Colonic mucosa (tissue), 4 donors: ENCODE results near the gene FAM168A. TPM values are rescaled to one million over a fixed set of nuclear protein-coding genes. Genes with fewer than 3 reads are reported as not detected.

Source experiments
- DNase-seq: peaks from one replicate; pipeline ENCODE4 v3.0.0-alpha.2; 2020
- H3K27ac ChIP-seq: fragments of 200-600 bp; one replicate; pipeline ENCODE4 v1.8.0; 2021
- H3K27me3 ChIP-seq: fragments of 200-600 bp; one replicate; pipeline ENCODE4 v1.8.0; 2021
- H3K36me3 ChIP-seq: fragments of 200-600 bp; one replicate; pipeline ENCODE4 v1.8.0; 2021
- H3K4me1 ChIP-seq: fragments of 200-600 bp; one replicate; pipeline ENCODE4 v1.8.0; 2021; ENCODE audit warnings: mild to moderate bottlenecking
- H3K4me3 ChIP-seq: fragments of 200-600 bp; one replicate; pipeline ENCODE4 v1.8.0; 2021
- H3K9ac ChIP-seq, 2 donors: one replicate each; pipeline ENCODE4 v1.7.0; 2013; ENCODE audit warnings: control low read depth in 2 of 2, low read depth in 2 of 2, low read length in 2 of 2
- H3K9me3 ChIP-seq: fragments of 200-600 bp; one replicate; pipeline ENCODE4 v1.8.0; 2021
- CTCF ChIP-seq: fragments of 200-600 bp; IDR thresholded peaks from one replicate; pipeline ENCODE4 v1.8.0; 2022; ENCODE audit warnings: antibody characterized with exemption, mild to moderate bottlenecking
- intact Hi-C: fragments of 100-400 bp; cut with DNase I; formaldehyde crosslinking; loops from one replicate; pipeline ENCODE4 v1.14.1; 2022
- total RNA-seq, 2 donors: library from RNA; stranded (reverse); fragmentation: NEBNext Ultra II Directional in 1 of 2; extraction: Animal tissue kit (Norgen Biotek cat#: 25700) in 1 of 2; gene quantifications; one replicate each; pipeline ENCODE4 v1.2.1, GENCODE V29; 2021
- donor health status: healthy.
- donor health status: DM: no; HTN: no; CAD: no.
- donor health status: DM: no; HTN: no; CAD: no.

The FAM168A gene
- total RNA-seq, 2 donors from 2014 or later: 16.9 to 21.6 TPM

GRCh38 chr11:73389134-73389525 lies 208.8 kb downstream of the FAM168A start:
- no peaks in the 10 kb centered on the region for H3K9me3 ChIP-seq
- no peak overlapping the region for H3K9ac ChIP-seq
- TF ChIP-seq CTCF: no peak
- H3K27me3 ChIP-seq: no peaks in the 10 kb centered on the region
- H3K4me3 ChIP-seq: no peak overlapping the region
- DNase-seq: no peak
- intact Hi-C loops: no loop called here
- no peak overlapping the region for H3K27ac ChIP-seq
- H3K4me1 ChIP-seq: no peaks in the 10 kb centered on the region
- H3K36me3 ChIP-seq: no peaks in the 10 kb centered on the region

DNA sequence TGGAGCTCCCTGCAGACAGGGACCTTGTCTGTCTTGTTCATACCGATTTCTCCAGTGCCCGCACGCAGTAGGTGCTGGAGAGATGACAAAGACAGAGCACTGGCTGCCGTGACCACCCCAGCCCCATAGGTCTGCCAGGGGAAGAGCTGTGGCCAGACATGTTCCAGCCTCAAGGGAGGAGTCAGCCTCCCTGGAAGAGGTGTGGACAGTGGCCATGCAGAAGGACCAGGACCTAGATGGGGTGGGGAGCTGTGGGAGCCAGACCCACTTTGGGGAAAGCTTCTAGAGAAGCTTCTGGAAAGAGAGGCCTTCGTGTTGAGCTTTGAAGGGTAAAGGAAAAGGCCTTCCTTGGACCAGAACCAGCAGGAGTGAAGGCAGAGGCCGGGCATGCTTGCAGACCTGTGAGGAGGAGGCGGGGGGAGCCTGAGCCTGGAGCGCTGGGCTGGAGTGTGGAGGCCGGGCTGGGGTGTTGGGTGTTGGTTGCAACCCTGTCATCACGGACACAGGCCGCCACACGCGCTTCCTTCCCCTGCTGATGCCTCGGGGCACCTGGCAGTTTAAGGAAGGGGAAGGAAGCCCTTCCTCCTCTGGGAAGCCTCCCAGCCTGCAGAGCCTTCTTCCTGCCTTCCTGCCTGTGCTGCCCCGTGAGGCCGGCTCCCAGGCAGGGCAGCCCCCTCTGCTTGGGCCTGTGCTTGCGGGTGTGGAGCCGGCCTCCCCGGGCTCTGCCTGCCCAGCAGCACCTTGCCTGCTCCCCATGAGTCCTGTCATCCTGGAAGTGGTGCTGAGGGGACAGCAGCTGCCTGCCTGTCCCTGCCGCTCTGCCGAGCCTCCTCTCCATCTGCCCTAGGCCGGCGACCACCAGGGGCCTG lies 209.4 kb downstream of the FAM168A start:
- Histone ChIP-seq H3K27ac (no peak overlapping the region), H3K4me1 (no peaks in the 10 kb centered on the region), H3K9me3 (no peaks in the 10 kb centered on the region), H3K9ac (no peak overlapping the region), H3K27me3 (no peaks in the 10 kb centered on the region), H3K4me3 (no peak overlapping the region), H3K36me3 (no peaks in the 10 kb centered on the region)
- intact Hi-C loops: no loop called here
- no peak for DNase-seq
- no peak for TF ChIP-seq CTCF

DNA sequence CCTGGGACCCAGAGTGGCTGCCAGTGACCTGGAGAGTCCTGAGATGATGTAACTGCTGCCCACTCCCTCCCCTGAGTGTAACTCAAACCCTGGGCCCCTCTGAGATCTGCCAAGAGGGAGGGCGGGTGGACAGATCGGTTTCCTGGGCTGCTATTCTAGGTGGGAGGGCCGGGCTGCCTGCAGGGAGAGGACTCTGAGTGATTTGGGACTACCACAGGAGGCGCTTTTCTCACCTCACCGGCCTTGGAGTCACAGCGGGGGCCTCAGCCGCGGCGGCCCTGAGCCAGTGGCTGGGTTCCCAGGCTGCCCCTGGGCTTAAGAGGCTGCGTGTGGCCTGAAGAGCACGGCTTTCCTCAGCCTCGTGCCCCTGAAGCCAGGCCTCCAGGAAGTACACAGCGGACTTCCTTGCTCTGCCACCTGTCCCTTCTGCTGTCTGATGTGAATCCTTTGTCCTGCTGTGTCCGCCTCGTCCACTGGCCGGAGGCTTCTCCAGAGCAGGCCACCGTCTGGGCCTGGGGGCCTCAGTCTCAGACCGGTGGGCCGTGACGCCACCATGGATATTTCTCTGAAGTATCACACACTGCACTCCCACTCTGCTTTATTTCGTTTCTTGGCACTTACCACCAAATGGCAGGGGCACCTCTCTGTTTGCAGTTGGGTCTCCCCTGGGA lies 210.2 kb downstream of the FAM168A start:
- H3K4me1 ChIP-seq: no peaks in the 10 kb centered on the region
- peak overlapping the region in 1 of 2 donors; percentile 35 for H3K9ac ChIP-seq
- no peak for DNase-seq
- H3K4me3 ChIP-seq: no peak overlapping the region
- no peaks in the 10 kb centered on the region for H3K27me3 ChIP-seq
- no peaks in the 10 kb centered on the region for H3K9me3 ChIP-seq
- no peak for TF ChIP-seq CTCF
- intact Hi-C loops: no loop called here
- H3K27ac ChIP-seq: no peak overlapping the region
- no peaks in the 10 kb centered on the region for H3K36me3 ChIP-seq

GRCh38 chr11:73386546-73386945 lies 211.4 kb downstream of the FAM168A start:
- Histone ChIP-seq H3K36me3 (no peaks in the 10 kb centered on the region), H3K27ac (peak overlapping the region; percentile 19), H3K9me3 (no peaks in the 10 kb centered on the region), H3K9ac (peak overlapping the region; percentile 32 to 34), H3K27me3 (no peaks in the 10 kb centered on the region), H3K4me3 (no peak overlapping the region), H3K4me1 (no peaks in the 10 kb centered on the region)
- TF ChIP-seq CTCF: no peak
- intact Hi-C loops: no loop called here
- no peak for DNase-seq

GRCh38 chr11:73386016-73386415 lies 211.9 kb downstream of the FAM168A start:
- no peaks in the 10 kb centered on the region for H3K27me3 ChIP-seq
- no peaks in the 10 kb centered on the region for H3K36me3 ChIP-seq
- H3K9ac ChIP-seq: peak overlapping the region; percentile 32 to 34
- TF ChIP-seq CTCF: no peak
- DNase-seq: no peak
- peak overlapping the region; percentile 67 for H3K27ac ChIP-seq
- intact Hi-C loops: no loop called here
- H3K4me3 ChIP-seq: no peak overlapping the region
- no peaks in the 10 kb centered on the region for H3K4me1 ChIP-seq
- H3K9me3 ChIP-seq: no peaks in the 10 kb centered on the region
